SU-DHL-6 (cell line): ENCODE measurements around the gene IGSF22.

Source experiments
- H2AFZ ChIP-seq: fragments of 200-600 bp; sonication (generic); 2 replicates; pipeline ENCODE4 v1.6.1; 2014; ENCODE audit warnings: low read depth, mild to moderate bottlenecking, moderate library complexity, mixed read lengths, antibody characterized with exemption, low read length; ENCODE audit not compliant: severe bottlenecking
- H3F3A ChIP-seq: fragments of 200-600 bp; shearing (Covaris generic); 2 replicates; pipeline ENCODE4 v1.6.0; 2016; ENCODE audit warnings: antibody characterized with exemption, mild to moderate bottlenecking; ENCODE audit not compliant: insufficient read depth
- H3K27ac ChIP-seq: fragments of 200-600 bp; sonication (generic); 2 replicates; pipeline ENCODE4 v1.5.1; 2016; ENCODE audit warnings: low read depth, mild to moderate bottlenecking, low read length, moderate library complexity, mixed read lengths
- H3K27me3 ChIP-seq: fragments of 200-600 bp; sonication (generic), shearing (Covaris generic); 2 replicates; pipeline ENCODE4 v1.6.0; 2014; ENCODE audit warnings: mild to moderate bottlenecking, low read length
- H3K36me3 ChIP-seq: fragments of 200-600 bp; sonication (generic); 2 replicates; pipeline ENCODE4 v1.6.1; 2014; ENCODE audit warnings: mild to moderate bottlenecking, low read length, mixed read lengths
- H3K4me2 ChIP-seq: fragments of 300-600, 200-600 bp; shearing (Covaris generic), sonication (generic); 2 replicates; pipeline ENCODE4 v1.6.0; 2014; ENCODE audit warnings: low read length, low read depth, mild to moderate bottlenecking; ENCODE audit not compliant: poor library complexity, severe bottlenecking
- H3K4me3 ChIP-seq: fragments of 200-600 bp; sonication (generic); 2 replicates; pipeline ENCODE4 v1.5.1; 2014; ENCODE audit warnings: antibody characterized with exemption, low read length, mild to moderate bottlenecking, mixed read lengths; ENCODE audit not compliant: insufficient read depth, poor library complexity, severe bottlenecking
- H3K79me2 ChIP-seq: fragments of 200-600 bp; sonication (generic); 2 replicates; pipeline ENCODE4 v1.6.1; 2014; ENCODE audit warnings: mild to moderate bottlenecking, low read length, moderate library complexity; ENCODE audit not compliant: insufficient read depth
- H3K9ac ChIP-seq: fragments of 200-600 bp; sonication (generic); 2 replicates; pipeline ENCODE4 v1.7.0; 2014; ENCODE audit warnings: mild to moderate bottlenecking, low read length
- H3K9me2 ChIP-seq: fragments of 200-600 bp; sonication (generic); replicated peaks from 2 replicates; pipeline ENCODE4 v1.6.1; 2014; ENCODE audit warnings: low read length; ENCODE audit not compliant: insufficient read depth
- H3K9me3 ChIP-seq: fragments of 200-600 bp; sonication (generic); 2 replicates; pipeline ENCODE4 v1.6.1; 2014; ENCODE audit warnings: low read length, mixed read lengths; ENCODE audit not compliant: insufficient read depth
- H4K20me1 ChIP-seq: fragments of 200-600 bp; sonication (generic); 2 replicates; pipeline ENCODE4 v1.6.1; 2014; ENCODE audit warnings: low read depth, mild to moderate bottlenecking, antibody characterized with exemption, low read length, moderate library complexity, mixed read lengths
- EZH2phosphoT487 ChIP-seq: fragments of 200-600 bp; sonication (generic), shearing (Covaris generic); conservative IDR thresholded peaks from 2 replicates; pipeline ENCODE4 v1.6.1; 2018; ENCODE audit warnings: mild to moderate bottlenecking, antibody characterized with exemption, low read length, moderate library complexity, mixed read lengths
- TF ChIP-seq, protein P1 (sequence below): fragments of 200-600 bp; sonication (generic); IDR thresholded peaks from one replicate; pipeline ENCODE4 v1.5.1; 2017; ENCODE audit warnings: antibody characterized with exemption, mild to moderate bottlenecking, low read length, moderate library complexity; ENCODE audit not compliant: insufficient read depth, poor library complexity, severe bottlenecking

The IGSF22 gene

DNA sequence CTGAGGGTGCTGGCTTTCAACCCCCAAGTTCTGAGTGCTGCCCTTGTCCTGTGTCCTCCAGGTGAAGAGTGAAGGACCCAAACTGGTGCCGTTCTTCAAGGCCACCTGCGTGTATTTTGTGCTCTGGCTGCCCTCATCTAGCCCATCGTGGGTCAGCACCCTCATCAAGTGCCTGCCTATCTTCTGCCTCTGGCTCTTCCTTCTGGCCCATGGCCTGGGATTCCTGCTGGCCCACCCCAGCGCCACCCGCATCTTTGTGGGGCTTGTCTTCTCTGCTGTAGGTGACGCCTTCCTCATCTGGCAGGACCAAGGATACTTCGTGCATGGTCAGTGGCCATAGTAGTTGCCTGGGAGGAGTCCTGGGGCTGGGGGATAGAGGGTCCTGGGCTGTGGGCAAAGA is 25.1 kb downstream of the IGSF22 start:
- H3K4me3 ChIP-seq: no peak overlapping the region
- H2AFZ ChIP-seq: no peak overlapping the region
- no peak overlapping the region for H3K9ac ChIP-seq
- H3K9me2 ChIP-seq: no peaks in the 10 kb centered on the region
- no peaks in the 10 kb centered on the region for H3K27me3 ChIP-seq
- no peaks in the 10 kb centered on the region for H3F3A ChIP-seq
- H3K36me3 ChIP-seq: no peaks in the 10 kb centered on the region
- H3K4me2 ChIP-seq: no peak overlapping the region
- no peak for TF ChIP-seq EZH2phosphoT487
- TF ChIP-seq, protein P1, sequence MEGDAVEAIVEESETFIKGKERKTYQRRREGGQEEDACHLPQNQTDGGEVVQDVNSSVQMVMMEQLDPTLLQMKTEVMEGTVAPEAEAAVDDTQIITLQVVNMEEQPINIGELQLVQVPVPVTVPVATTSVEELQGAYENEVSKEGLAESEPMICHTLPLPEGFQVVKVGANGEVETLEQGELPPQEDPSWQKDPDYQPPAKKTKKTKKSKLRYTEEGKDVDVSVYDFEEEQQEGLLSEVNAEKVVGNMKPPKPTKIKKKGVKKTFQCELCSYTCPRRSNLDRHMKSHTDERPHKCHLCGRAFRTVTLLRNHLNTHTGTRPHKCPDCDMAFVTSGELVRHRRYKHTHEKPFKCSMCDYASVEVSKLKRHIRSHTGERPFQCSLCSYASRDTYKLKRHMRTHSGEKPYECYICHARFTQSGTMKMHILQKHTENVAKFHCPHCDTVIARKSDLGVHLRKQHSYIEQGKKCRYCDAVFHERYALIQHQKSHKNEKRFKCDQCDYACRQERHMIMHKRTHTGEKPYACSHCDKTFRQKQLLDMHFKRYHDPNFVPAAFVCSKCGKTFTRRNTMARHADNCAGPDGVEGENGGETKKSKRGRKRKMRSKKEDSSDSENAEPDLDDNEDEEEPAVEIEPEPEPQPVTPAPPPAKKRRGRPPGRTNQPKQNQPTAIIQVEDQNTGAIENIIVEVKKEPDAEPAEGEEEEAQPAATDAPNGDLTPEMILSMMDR: no peak
- H3K9me3 ChIP-seq: no peaks in the 10 kb centered on the region
- H4K20me1 ChIP-seq: no peaks in the 10 kb centered on the region
- no peaks in the 10 kb centered on the region for H3K79me2 ChIP-seq
- H3K27ac ChIP-seq: no peak overlapping the region

DNA sequence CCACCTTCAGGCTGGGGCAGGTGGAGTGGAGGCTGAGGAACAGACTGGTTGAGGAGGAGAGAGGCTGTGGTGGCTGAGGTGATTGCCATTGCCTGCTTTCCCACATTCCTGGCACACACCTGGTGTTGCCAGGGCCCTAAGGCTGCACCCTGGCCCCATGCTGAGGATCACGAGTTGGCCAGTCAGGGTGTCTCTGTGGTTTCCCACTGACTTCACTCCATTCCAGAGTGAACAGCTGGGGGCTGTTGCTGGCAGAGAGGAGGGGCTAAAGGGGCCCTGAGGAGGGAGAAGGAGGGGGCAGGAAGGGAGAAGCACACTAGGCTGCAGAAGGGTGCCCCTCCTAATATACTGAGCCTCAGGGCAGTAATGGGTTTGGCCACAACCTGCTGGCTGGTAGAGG is 25.6 kb downstream of the IGSF22 start:
- no peaks in the 10 kb centered on the region for H3K79me2 ChIP-seq
- no peak overlapping the region for H3K4me2 ChIP-seq
- no peaks in the 10 kb centered on the region for H3K9me2 ChIP-seq

DNA sequence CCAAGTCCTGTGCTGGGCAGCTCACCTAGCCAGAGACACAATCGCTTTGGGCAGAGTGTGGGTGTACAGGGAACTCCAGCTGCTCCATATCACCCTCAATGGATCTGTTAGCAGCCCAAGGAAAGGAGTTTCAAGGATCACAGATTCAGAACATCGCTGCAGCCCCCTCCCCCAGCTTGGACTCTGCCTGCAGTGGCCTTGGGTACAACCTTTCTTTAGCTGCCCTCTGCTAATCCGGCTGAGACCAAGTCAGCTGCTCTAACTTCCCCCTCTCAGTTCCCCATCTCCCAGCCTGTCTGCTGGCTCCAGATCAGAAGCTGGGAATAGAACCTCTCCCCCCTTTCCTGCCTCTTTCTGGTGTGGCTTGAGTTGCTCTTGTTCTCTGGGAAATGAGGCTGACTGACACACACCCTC is 26.1 kb downstream of the IGSF22 start:
- no peaks in the 10 kb centered on the region for H3K27me3 ChIP-seq
- H3K79me2 ChIP-seq: no peaks in the 10 kb centered on the region
- H3K9ac ChIP-seq: no peak overlapping the region
- H3K9me3 ChIP-seq: no peaks in the 10 kb centered on the region
- no peaks in the 10 kb centered on the region for H3F3A ChIP-seq
- H4K20me1 ChIP-seq: no peaks in the 10 kb centered on the region
- H2AFZ ChIP-seq: no peak overlapping the region
- no peak overlapping the region for H3K27ac ChIP-seq
- no peak for TF ChIP-seq EZH2phosphoT487
- TF ChIP-seq, protein P1: no peak
- H3K9me2 ChIP-seq: no peaks in the 10 kb centered on the region
- H3K4me3 ChIP-seq: no peak overlapping the region
- H3K4me2 ChIP-seq: no peak overlapping the region
- H3K36me3 ChIP-seq: no peaks in the 10 kb centered on the region

More for the DNA sequence above, 25.6 kb downstream of the IGSF22 start:
- Histone ChIP-seq H4K20me1 (no peaks in the 10 kb centered on the region), H3K4me3 (no peak overlapping the region), H3K9ac (no peak overlapping the region), H2AFZ (no peak overlapping the region), H3K27ac (no peak overlapping the region), H3K36me3 (no peaks in the 10 kb centered on the region), H3K9me3 (no peaks in the 10 kb centered on the region), H3F3A (no peaks in the 10 kb centered on the region), H3K27me3 (no peaks in the 10 kb centered on the region)
- TF ChIP-seq, protein P1: no peak
- no peak for TF ChIP-seq EZH2phosphoT487
